Loucy (cell line): Measurements from ENCODE around the gene TAF1B.

Source experiments
- H2AFZ ChIP-seq: fragments of 200-600 bp; sonication (generic); 2 replicates; pipeline ENCODE4 v1.6.0; 2016; ENCODE audit warnings: antibody characterized with exemption, mild to moderate bottlenecking, low read length, moderate library complexity
- H3F3A ChIP-seq: fragments of 200-600 bp; 2 replicates; pipeline ENCODE4 v1.6.0; 2016; ENCODE audit warnings: antibody characterized with exemption, low read depth, mild to moderate bottlenecking
- H3K27me3 ChIP-seq: fragments of 200-600 bp; sonication (generic); 2 replicates; pipeline ENCODE4 v1.6.1; 2014; ENCODE audit warnings: low read length, mild to moderate bottlenecking; ENCODE audit not compliant: insufficient read depth, poor library complexity, severe bottlenecking
- H3K36me3 ChIP-seq: fragments of 200-600 bp; sonication (generic); 2 replicates; pipeline ENCODE4 v1.6.1; 2016; ENCODE audit warnings: low read length; ENCODE audit not compliant: insufficient read depth
- H3K4me1 ChIP-seq: fragments of 200-600 bp; sonication (generic); 2 replicates; pipeline ENCODE4 v1.5.1; 2014; ENCODE audit warnings: low read length, mild to moderate bottlenecking; ENCODE audit not compliant: insufficient read depth, poor library complexity, severe bottlenecking
- H3K4me2 ChIP-seq: fragments of 200-600 bp; sonication (generic); 2 replicates; pipeline ENCODE4 v1.6.0; 2014; ENCODE audit warnings: antibody characterized with exemption, low read length, low read depth, mild to moderate bottlenecking; ENCODE audit not compliant: poor library complexity, severe bottlenecking
- H3K4me3 ChIP-seq: fragments of 200-600 bp; sonication (generic); 2 replicates; pipeline ENCODE4 v1.5.1; 2014; ENCODE audit warnings: low read length, mild to moderate bottlenecking, mixed read lengths; ENCODE audit not compliant: poor library complexity, severe bottlenecking
- H3K79me2 ChIP-seq: fragments of 200-600 bp; sonication (generic); 2 replicates; pipeline ENCODE4 v1.6.1; 2014; ENCODE audit warnings: low read length; ENCODE audit not compliant: insufficient read depth
- H3K9ac ChIP-seq: fragments of 200-600 bp; sonication (generic); 2 replicates; pipeline ENCODE4 v1.6.0; 2014; ENCODE audit warnings: mild to moderate bottlenecking, low read depth, low read length, moderate library complexity; ENCODE audit not compliant: poor library complexity, severe bottlenecking
- H3K9me2 ChIP-seq: fragments of 200-600 bp; sonication (generic); replicated peaks from 2 replicates; pipeline ENCODE4 v1.6.1; 2016; ENCODE audit warnings: low read depth, low read length, mixed read lengths
- H3K9me3 ChIP-seq: fragments of 200-600 bp; sonication (generic); 2 replicates; pipeline ENCODE4 v1.6.1; 2014; ENCODE audit warnings: mild to moderate bottlenecking, antibody characterized with exemption, low read length, low read depth; ENCODE audit not compliant: insufficient read depth
- H4K20me1 ChIP-seq: fragments of 200-600 bp; sonication (generic); 2 replicates; pipeline ENCODE4 v1.6.0; 2014; ENCODE audit warnings: antibody characterized with exemption, low read length, mild to moderate bottlenecking; ENCODE audit not compliant: insufficient read depth, poor library complexity, severe bottlenecking
- EZH2phosphoT487 ChIP-seq: fragments of 200-600 bp; IDR thresholded peaks from 2 replicates; pipeline ENCODE4 v1.6.1; 2018; ENCODE audit warnings: antibody characterized with exemption, mild to moderate bottlenecking, moderate library complexity, borderline replicate concordance
- TF ChIP-seq, protein P1 (sequence below): fragments of 200-600 bp; sonication (generic); conservative IDR thresholded peaks from 2 replicates; pipeline ENCODE4 v1.5.1; 2014; ENCODE audit warnings: mild to moderate bottlenecking, antibody characterized with exemption, low read length

The TAF1B gene

DNA sequence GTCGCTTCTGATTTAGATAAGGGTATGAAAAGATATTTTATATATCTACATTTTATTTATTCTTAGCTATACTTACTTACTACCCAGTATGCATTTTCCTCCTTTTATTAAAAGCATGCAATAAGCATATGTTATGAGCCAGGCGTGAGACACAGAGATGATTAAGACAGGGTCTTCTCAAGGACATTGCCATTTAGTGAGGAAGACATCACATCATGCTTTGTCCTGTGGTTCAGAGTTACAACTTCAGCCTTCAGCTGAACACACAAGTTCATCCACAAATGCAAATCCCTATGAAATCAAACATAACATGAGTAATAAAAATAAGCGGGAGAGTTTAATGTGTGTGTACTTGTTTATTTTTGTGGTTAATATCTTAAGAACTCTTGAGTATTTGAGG is 138.4 kb downstream of the TAF1B start:
- peaks cover 5% of the 10 kb centered on the region for H3K4me1 ChIP-seq
- no peaks in the 10 kb centered on the region for H4K20me1 ChIP-seq

DNA sequence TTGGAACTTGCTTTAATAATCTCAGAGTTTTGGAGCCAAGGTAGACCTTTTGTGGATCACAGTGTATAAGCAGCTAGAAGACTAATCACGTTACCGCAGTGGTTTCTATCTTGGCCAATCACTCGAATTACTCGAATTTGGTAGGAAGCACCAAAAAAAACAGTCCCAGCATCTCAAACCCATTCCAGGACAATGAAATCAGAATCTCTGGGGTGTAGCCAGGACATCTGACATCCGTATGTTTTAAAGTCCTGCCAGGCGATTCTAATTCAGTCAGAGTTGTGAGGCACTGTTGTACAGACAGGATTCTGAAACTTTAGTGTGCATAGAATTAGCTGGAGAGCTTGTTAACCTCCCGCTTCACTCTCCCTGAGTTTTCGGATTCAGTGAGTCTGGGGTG is 139.0 kb downstream of the TAF1B start:
- no peak overlapping the region for H3K4me3 ChIP-seq
- H3K4me2 ChIP-seq, result no peak overlapping the region
- no peaks in the 10 kb centered on the region for H3K9me2 ChIP-seq

More for the DNA sequence above, 138.4 kb downstream of the TAF1B start:
- Histone ChIP-seq H3K9me3 (no peaks in the 10 kb centered on the region), H3K9me2 (no peaks in the 10 kb centered on the region), H3K27me3 (no peaks in the 10 kb centered on the region), H3K9ac (no peak overlapping the region), H3F3A (no peaks in the 10 kb centered on the region), H3K4me2 (no peak overlapping the region), H3K36me3 (no peaks in the 10 kb centered on the region), H2AFZ (no peak overlapping the region), H3K79me2 (no peaks in the 10 kb centered on the region), H3K4me3 (no peak overlapping the region)
- no peak for TF ChIP-seq EZH2phosphoT487
- TF ChIP-seq, protein P1, sequence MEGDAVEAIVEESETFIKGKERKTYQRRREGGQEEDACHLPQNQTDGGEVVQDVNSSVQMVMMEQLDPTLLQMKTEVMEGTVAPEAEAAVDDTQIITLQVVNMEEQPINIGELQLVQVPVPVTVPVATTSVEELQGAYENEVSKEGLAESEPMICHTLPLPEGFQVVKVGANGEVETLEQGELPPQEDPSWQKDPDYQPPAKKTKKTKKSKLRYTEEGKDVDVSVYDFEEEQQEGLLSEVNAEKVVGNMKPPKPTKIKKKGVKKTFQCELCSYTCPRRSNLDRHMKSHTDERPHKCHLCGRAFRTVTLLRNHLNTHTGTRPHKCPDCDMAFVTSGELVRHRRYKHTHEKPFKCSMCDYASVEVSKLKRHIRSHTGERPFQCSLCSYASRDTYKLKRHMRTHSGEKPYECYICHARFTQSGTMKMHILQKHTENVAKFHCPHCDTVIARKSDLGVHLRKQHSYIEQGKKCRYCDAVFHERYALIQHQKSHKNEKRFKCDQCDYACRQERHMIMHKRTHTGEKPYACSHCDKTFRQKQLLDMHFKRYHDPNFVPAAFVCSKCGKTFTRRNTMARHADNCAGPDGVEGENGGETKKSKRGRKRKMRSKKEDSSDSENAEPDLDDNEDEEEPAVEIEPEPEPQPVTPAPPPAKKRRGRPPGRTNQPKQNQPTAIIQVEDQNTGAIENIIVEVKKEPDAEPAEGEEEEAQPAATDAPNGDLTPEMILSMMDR, result no peak

GRCh38 chr2:9982891-9983290 is 139.6 kb downstream of the TAF1B start:
- no peak overlapping the region for H2AFZ ChIP-seq
- TF ChIP-seq, protein P1, result no peak
- no peak for TF ChIP-seq EZH2phosphoT487

More for the DNA sequence above, 139.0 kb downstream of the TAF1B start:
- Histone ChIP-seq H3K79me2 (no peaks in the 10 kb centered on the region), H3K36me3 (no peaks in the 10 kb centered on the region), H4K20me1 (no peaks in the 10 kb centered on the region), H3K9ac (no peak overlapping the region), H3K27me3 (no peaks in the 10 kb centered on the region), H3K9me3 (no peaks in the 10 kb centered on the region), H3K4me1 (peaks cover 5% of the 10 kb centered on the region), H3F3A (no peaks in the 10 kb centered on the region), H2AFZ (no peak overlapping the region)
- no peak for TF ChIP-seq EZH2phosphoT487
- TF ChIP-seq, protein P1, result no peak

More at GRCh38 chr2:9982891-9983290, 139.6 kb downstream of the TAF1B start:
- Histone ChIP-seq H3K4me1 (peaks cover 5% of the 10 kb centered on the region), H3K9me3 (no peaks in the 10 kb centered on the region), H3K9ac (no peak overlapping the region), H3F3A (no peaks in the 10 kb centered on the region), H3K4me2 (no peak overlapping the region), H3K27me3 (no peaks in the 10 kb centered on the region), H3K36me3 (peaks cover 4% of the 10 kb centered on the region; the same call in 1 of the 2 replicates), H4K20me1 (no peaks in the 10 kb centered on the region), H3K4me3 (no peak overlapping the region), H3K79me2 (no peaks in the 10 kb centered on the region), H3K9me2 (no peaks in the 10 kb centered on the region)
